Neural cell (in vitro differentiated cells): Measurements from ENCODE around the gene LDB3. TPM values are rescaled to one million over a fixed set of nuclear protein-coding genes. Genes with fewer than 3 reads are reported as not detected.

Experiments used
- H2AFZ ChIP-seq: fragments of 200-600, 300-800 bp; sonication (generic), shearing (Covaris generic); 2 replicates; pipeline ENCODE4 v1.6.0; 2014; ENCODE audit warnings: low read depth, mild to moderate bottlenecking, antibody characterized with exemption, low read length, moderate library complexity
- H3F3A ChIP-seq: fragments of 200-600 bp; shearing (Covaris generic); 2 replicates; pipeline ENCODE4 v1.6.1; 2016; ENCODE audit warnings: mild to moderate bottlenecking, moderate library complexity, mixed read lengths, antibody characterized with exemption, low read length; ENCODE audit not compliant: insufficient read depth, poor library complexity, severe bottlenecking
- H3K27ac ChIP-seq: fragments of 200-600, 300-800 bp; sonication (generic), shearing (Covaris generic); 2 replicates; pipeline ENCODE4 v1.5.1; 2014; ENCODE audit warnings: mild to moderate bottlenecking, low read length, moderate library complexity
- H3K27me3 ChIP-seq: fragments of 300-800, 200-600 bp; sonication (generic), shearing (Covaris generic); 2 replicates; pipeline ENCODE4 v1.6.0; 2014; ENCODE audit warnings: mild to moderate bottlenecking, low read depth, low read length, moderate library complexity; ENCODE audit not compliant: insufficient read depth
- H3K36me3 ChIP-seq: fragments of 300-800, 200-600 bp; sonication (generic), shearing (Covaris generic); 2 replicates; pipeline ENCODE4 v1.5.1; 2014; ENCODE audit warnings: mild to moderate bottlenecking, antibody characterized with exemption, low read length, moderate library complexity; ENCODE audit not compliant: insufficient read depth
- H3K4me2 ChIP-seq: fragments of 300-800, 200-600 bp; sonication (generic), shearing (Covaris generic); 2 replicates; pipeline ENCODE4 v1.6.0; 2014; ENCODE audit warnings: mild to moderate bottlenecking, low read length
- H3K4me3 ChIP-seq: fragments of 300-800, 200-600 bp; sonication (generic), shearing (Covaris generic); 2 replicates; pipeline ENCODE4 v1.5.1; 2014; ENCODE audit warnings: mild to moderate bottlenecking, low read length, moderate library complexity
- H3K79me2 ChIP-seq: fragments of 200-600 bp; shearing (Covaris generic); replicated peaks from 2 replicates; pipeline ENCODE4 v1.6.0; 2014; ENCODE audit warnings: mild to moderate bottlenecking, low read length, moderate library complexity; ENCODE audit not compliant: insufficient read depth
- H3K9ac ChIP-seq: fragments of 300-800, 200-600 bp; sonication (generic), shearing (Covaris generic); 2 replicates; pipeline ENCODE4 v1.6.1; 2016; ENCODE audit warnings: mild to moderate bottlenecking, low read length, mixed read lengths
- H3K9me2 ChIP-seq: fragments of 200-600 bp; shearing (Covaris generic); 2 replicates; pipeline ENCODE4 v1.6.1; 2016; ENCODE audit warnings: mild to moderate bottlenecking, low read length, mixed read lengths; ENCODE audit not compliant: insufficient read depth
- H3K9me3 ChIP-seq: fragments of 200-600, 300-800 bp; sonication (generic), shearing (Covaris generic); 2 replicates; pipeline ENCODE4 v1.6.1; 2016; ENCODE audit warnings: mild to moderate bottlenecking, mixed run types, low read length, moderate library complexity, mixed read lengths
- H4K20me1 ChIP-seq: fragments of 200-600 bp; shearing (Covaris generic); 2 replicates; pipeline ENCODE4 v1.6.1; 2016; ENCODE audit warnings: mild to moderate bottlenecking, mixed run types; ENCODE audit not compliant: insufficient read depth
- CTCF ChIP-seq: fragments of 450-650 bp; IDR thresholded peaks from 2 replicates; pipeline ENCODE4 v1.5.1; 2014; ENCODE audit warnings: antibody characterized with exemption, mild to moderate bottlenecking, moderate library complexity; ENCODE audit not compliant: poor library complexity, severe bottlenecking
- EP300 ChIP-seq: fragments of 450-650 bp; conservative IDR thresholded peaks from 2 replicates; pipeline ENCODE4 v1.6.1; 2014; ENCODE audit warnings: antibody characterized with exemption, mild to moderate bottlenecking, moderate library complexity; ENCODE audit not compliant: poor library complexity, severe bottlenecking
- EZH2 ChIP-seq: fragments of 200-600, 300-800 bp; shearing (Covaris generic), sonication (generic); IDR thresholded peaks from 2 replicates; pipeline ENCODE4 v1.6.1; 2014; ENCODE audit warnings: antibody characterized with exemption, low read length, borderline replicate concordance, mild to moderate bottlenecking; ENCODE audit not compliant: insufficient read depth, poor library complexity, severe bottlenecking
- MXI1 ChIP-seq: fragments of 450-650 bp; conservative IDR thresholded peaks from 2 replicates; pipeline ENCODE4 v1.6.1; 2014; ENCODE audit warnings: antibody characterized with exemption, mild to moderate bottlenecking; ENCODE audit not compliant: poor library complexity, severe bottlenecking
- POLR2AphosphoS5 ChIP-seq: IDR thresholded peaks from 2 replicates; pipeline ENCODE4 v1.6.1; 2012
- RAD21 ChIP-seq: fragments of 450-650 bp; conservative IDR thresholded peaks from 2 replicates; pipeline ENCODE4 v1.6.1; 2014; ENCODE audit warnings: antibody characterized with exemption, mild to moderate bottlenecking, moderate library complexity
- REST ChIP-seq: IDR thresholded peaks from 2 replicates; pipeline ENCODE4 v1.6.1; 2012; ENCODE audit warnings: borderline replicate concordance
- SMC3 ChIP-seq: fragments of 450-650 bp; conservative IDR thresholded peaks from 2 replicates; pipeline ENCODE4 v1.6.1; 2014; ENCODE audit warnings: antibody characterized with exemption, mild to moderate bottlenecking, moderate library complexity; ENCODE audit not compliant: poor library complexity
- TAF1 ChIP-seq: IDR thresholded peaks from 2 replicates; pipeline ENCODE4 v1.6.1; 2012; ENCODE audit warnings: low read depth
- polyA plus RNA-seq: library from polyadenylated mRNA; depleted of rRNA; stranded (reverse); fragments of >200 nt; gene quantifications from 2 replicates; pipeline ENCODE4 v1.2.3, GENCODE V29; 2014

Gene LDB3
- polyA plus RNA-seq, 1 donor from 2014 or later: 0.12 TPM

DNA sequence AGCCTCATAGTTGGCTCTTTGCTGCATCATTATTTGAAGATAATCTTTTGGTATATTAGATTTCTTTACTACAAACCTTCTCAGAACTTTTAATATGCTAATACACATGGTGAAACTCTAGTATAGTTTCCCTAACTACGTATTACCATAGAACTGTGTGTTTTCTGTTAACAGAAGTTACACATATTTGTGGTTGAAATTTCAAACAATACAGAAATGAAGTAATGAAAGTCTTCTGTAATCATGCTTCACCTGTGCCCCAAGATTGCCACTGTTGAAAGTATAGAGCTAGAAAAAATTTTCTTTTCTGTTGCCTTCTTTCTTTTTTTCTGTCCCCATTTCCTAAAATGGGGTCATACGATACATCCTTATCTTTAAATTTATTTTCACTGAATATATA lies 97.2 kb downstream of the LDB3 start:
- Histone ChIP-seq H3K9ac (no peak overlapping the region), H3K79me2 (peaks cover 89% of the 10 kb centered on the region)

DNA sequence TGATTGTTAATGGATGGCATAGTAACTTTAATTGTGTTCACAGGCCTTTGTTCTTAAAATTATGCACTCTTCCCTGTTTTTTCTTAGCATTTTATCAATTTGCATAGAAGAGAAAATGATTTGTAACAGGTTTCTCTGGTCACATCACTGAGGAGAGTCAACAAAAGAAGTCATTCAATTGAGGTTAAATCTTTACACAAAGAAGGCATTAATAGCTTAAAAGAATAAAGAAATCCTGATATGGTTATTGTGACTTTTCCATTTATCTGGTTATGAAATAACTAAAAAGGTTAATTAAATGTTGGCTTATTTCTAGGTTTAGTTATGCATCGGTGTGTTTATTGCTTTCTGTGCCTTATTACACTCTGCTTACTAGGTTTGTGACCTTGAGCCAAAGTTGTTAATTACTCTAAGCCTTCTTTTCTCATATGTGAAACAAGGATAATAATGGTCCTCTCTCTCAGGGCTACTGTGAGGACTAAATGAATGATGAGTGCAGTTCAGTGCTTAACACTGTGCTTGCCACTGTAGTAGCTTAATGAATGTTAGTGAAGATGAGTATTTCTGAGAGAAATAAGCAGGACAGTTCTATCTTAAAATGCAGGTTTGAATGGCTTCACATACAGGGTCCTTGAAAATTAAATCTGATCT lies 100.2 kb downstream of the LDB3 start:
- no peak overlapping the region for H3K27ac ChIP-seq
- H3K9me2 ChIP-seq: no peaks in the 10 kb centered on the region
- H3K79me2 ChIP-seq: peaks cover 87% of the 10 kb centered on the region
- H3F3A ChIP-seq: no peaks in the 10 kb centered on the region
- H4K20me1 ChIP-seq: no peaks in the 10 kb centered on the region
- H2AFZ ChIP-seq: no peak overlapping the region
- no peak overlapping the region for H3K4me3 ChIP-seq
- no peak overlapping the region for H3K4me2 ChIP-seq
- no peak overlapping the region for H3K9ac ChIP-seq
- no peaks in the 10 kb centered on the region for H3K9me3 ChIP-seq
- H3K27me3 ChIP-seq: no peaks in the 10 kb centered on the region
- H3K36me3 ChIP-seq: no peaks in the 10 kb centered on the region
- TF ChIP-seq EP300: no peak
- TF ChIP-seq SMC3: no peak
- no peak for TF ChIP-seq TAF1
- TF ChIP-seq RAD21: no peak
- no peak for TF ChIP-seq MXI1
- no peak for TF ChIP-seq CTCF
- TF ChIP-seq EZH2: no peak

More for the DNA sequence above, 97.2 kb downstream of the LDB3 start:
- no peak overlapping the region for H3K4me2 ChIP-seq
- H3K36me3 ChIP-seq: no peaks in the 10 kb centered on the region
- no peak for TF ChIP-seq RAD21
- no peak for TF ChIP-seq REST
- TF ChIP-seq MXI1: no peak
- no peak for TF ChIP-seq CTCF
- TF ChIP-seq TAF1: no peak
- TF ChIP-seq SMC3: no peak
- no peak for TF ChIP-seq EP300
- no peak for TF ChIP-seq EZH2
- TF ChIP-seq POLR2AphosphoS5: no peak
- no peak overlapping the region for H3K4me3 ChIP-seq
- no peaks in the 10 kb centered on the region for H3F3A ChIP-seq
- H3K9me2 ChIP-seq: no peaks in the 10 kb centered on the region
- no peak overlapping the region for H2AFZ ChIP-seq
- H4K20me1 ChIP-seq: no peaks in the 10 kb centered on the region
- no peak overlapping the region for H3K27ac ChIP-seq
- no peaks in the 10 kb centered on the region for H3K27me3 ChIP-seq
- H3K9me3 ChIP-seq: no peaks in the 10 kb centered on the region
